Retinal pigment epithelial cell (primary cell): ENCODE results near the gene KEL.
A peak's percentile ranks its signal among the peaks of the same experiment; 100 is the strongest.

Experiments
- DNase-seq: peaks from one replicate; pipeline ENCODE4 v3.0.0-alpha.2; 2010; ENCODE audit warnings: low read depth
- H3K4me3 ChIP-seq: 2 replicates; pipeline ENCODE4 v1.5.1; 2011; ENCODE audit warnings: mild to moderate bottlenecking, low read length, control low read depth, moderate library complexity
- TF ChIP-seq, protein P1 (sequence below): conservative IDR thresholded peaks from 2 replicates; pipeline ENCODE4 v1.5.1; 2011; ENCODE audit warnings: low read depth, low read length, control low read depth, inconsistent platforms

Gene KEL

GRCh38 chr7:142910031-142910433 lies 52.1 kb downstream of the KEL start:
- TF ChIP-seq, protein P1, sequence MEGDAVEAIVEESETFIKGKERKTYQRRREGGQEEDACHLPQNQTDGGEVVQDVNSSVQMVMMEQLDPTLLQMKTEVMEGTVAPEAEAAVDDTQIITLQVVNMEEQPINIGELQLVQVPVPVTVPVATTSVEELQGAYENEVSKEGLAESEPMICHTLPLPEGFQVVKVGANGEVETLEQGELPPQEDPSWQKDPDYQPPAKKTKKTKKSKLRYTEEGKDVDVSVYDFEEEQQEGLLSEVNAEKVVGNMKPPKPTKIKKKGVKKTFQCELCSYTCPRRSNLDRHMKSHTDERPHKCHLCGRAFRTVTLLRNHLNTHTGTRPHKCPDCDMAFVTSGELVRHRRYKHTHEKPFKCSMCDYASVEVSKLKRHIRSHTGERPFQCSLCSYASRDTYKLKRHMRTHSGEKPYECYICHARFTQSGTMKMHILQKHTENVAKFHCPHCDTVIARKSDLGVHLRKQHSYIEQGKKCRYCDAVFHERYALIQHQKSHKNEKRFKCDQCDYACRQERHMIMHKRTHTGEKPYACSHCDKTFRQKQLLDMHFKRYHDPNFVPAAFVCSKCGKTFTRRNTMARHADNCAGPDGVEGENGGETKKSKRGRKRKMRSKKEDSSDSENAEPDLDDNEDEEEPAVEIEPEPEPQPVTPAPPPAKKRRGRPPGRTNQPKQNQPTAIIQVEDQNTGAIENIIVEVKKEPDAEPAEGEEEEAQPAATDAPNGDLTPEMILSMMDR = no peak
- peak; percentile 4 for DNase-seq
- no peak overlapping the region for H3K4me3 ChIP-seq

DNA sequence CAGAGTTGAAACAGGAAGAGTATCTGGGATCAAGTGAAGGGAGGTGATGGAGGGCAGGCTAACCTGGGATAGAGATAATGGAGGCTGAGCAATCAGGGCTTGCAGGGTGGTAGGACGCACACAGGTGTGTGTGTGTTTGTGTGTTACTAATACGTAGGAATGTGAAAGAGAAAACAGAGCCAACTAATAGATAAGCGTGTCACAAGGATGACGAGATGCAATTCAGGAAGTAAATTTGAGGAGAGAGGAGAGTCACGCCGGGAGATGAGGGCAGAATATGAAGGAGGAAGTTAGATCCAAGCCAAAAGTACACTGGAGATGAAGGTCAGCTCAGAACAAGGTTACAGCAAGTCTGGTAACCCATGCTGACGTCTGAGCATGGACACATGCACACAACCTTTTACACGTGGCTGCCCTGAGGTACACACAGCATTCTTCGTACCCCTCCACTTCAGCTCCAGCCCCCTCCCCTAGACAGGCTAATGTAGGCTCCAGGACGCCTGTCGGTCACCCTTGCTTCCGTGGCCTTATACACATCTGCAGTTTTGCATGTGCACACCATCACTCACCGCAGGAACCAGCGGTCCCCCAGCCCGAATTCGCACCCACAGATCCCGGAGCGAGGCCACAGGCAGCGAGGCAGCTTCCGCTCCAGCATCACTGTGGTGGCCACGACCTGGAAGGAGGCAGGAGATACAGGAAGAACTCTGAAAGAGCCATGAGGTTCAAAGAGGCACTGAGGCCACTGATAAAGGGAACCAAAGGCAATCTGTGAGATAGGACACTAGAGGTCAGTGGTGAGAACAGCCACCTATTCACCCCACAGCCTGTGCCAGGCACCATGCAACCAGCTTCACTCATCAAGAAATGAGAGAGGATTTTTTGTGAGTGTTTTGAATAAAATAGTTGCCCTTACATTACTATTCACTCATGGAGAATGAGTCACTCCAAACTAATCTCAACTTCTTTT lies 53.0 kb downstream of the KEL start:
- no peak overlapping the region for H3K4me3 ChIP-seq
- DNase-seq = peak; percentile 2
- TF ChIP-seq, protein P1 = peak; percentile 7

DNA sequence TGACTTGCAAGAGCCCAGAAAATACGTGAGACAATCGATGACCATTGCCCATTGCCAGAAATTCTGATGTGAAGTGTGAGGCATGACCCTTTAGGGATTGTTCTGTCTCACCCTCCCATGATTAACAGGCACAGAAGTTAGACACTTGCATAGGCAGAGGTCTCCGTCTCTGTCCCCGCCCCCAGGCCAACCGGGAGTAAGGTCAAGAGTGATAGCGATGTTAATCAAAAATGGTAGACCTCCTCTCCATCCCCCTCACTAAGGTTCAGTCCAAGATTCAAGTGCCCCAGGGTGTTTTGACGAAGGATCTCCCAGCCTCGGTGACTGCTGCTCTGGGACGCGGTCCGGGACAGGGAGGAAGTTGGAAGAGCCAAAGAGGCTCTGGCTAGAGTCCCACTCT lies 53.9 kb downstream of the KEL start:
- no peak for DNase-seq
- no peak overlapping the region for H3K4me3 ChIP-seq
- TF ChIP-seq, protein P1 = no peak

DNA sequence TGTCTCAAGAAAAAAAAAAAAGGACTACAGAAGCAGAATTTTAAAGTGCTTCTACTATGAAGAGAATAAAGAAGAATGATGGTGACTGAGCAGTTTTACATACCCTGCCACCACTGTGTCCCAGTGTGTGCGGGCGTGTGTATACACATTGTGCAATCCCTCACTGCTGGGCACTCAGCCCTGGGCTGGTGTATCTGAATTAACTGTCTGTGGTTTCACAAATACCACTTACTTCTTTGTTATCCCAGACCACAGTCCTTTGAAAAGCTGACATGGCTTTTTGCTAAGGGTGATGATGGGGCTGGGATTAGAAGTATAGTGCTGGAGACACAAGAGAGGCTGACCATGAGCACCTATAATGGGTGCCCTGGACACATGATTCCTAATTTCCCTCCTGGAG lies 55.5 kb downstream of the KEL start:
- TF ChIP-seq, protein P1 = no peak
- H3K4me3 ChIP-seq = no peak overlapping the region
- no peak for DNase-seq

- no peak overlapping the region for H3K4me3 ChIP-seq
- TF ChIP-seq, protein P1 = no peak
- DNase-seq = no peak
Observed at GRCh38 chr7:142905759-142906158, 56.4 kb downstream of the KEL start.

DNA sequence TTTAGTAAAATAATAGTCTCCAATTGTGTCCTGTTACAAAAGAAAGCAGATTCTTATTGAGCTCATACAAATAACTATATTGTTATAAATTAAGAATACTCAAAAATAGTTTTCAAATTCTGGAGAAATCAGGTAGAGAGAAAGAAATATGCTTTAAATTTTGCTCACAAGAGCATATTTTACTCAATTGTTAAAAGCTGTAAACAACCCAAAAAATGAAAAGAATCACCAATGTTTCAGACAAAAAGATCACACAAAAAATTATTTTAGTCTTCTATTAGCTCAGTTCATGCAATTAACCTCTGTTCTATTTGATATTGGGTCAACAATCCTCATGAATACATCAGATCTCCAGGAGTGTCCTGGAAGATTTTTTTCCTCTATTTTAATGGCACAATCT lies 58.0 kb downstream of the KEL start:
- no peak overlapping the region for H3K4me3 ChIP-seq
- TF ChIP-seq, protein P1 = no peak
- DNase-seq = no peak
